ENCODE measurements around the gene ACSL1.
A peak's percentile ranks its signal among the peaks of the same experiment; 100 is the strongest.
"Not testable (repeated sequence)": the region's sequence is repeated elsewhere in the genome, so short reads cannot be mapped to it uniquely, and the experiment has no call there.

The ACSL1 gene

DNA sequence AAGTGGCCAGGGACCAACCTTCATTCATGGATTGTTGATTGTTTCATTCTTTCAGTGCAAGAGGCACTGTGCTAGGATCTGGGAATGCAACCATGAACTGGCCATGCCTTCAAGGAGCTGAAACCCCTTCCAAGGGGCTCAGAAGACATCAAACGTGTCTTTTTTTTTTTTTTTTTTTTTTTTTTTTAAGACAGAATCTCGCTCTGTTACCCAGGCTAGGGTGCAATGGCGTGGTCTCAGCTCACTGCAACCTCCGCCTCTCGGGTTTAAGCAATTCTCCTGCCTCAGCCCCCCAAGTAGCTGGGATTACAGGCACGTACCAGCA lies 13.3 kb upstream of the ACSL1 start:
- DNase-seq: not testable (repeated sequence)

DNA sequence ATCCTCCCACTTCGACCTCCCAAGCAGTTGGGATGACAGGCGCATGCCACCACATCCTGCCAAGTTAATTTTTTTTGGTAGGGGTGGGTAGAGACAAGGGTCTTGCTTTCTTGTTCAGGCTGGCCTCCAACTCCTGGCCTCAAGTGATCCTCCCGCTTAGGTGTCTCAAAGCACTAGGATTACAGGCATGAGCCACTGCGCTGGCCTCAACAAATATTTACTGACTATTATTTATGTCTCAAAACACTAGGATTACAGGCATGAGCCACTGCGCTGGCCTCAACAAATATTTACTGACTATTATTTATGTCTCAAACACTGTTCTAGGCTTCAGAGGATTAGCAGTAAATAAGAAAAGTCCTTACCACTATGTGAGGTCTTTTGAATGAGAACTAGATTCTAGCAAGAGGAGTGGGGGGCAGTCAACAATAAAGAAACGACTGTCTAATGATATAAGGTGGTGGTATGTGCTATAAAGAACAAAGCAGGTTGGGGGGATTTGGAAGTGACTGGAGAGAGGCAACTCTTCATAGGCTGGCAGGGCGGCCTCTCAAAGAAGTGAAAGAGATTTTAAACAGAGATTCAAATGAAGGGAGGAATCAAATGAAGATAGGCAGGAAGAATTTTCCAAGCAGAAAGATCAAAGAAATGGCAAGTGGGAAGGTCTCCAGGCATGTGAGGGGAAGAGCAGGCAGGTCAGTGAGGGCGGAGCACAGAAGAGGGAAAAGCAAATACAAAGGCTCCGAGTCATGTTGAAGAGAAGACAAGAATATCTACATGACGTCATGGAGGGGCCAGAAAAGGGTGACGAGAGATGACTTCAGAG lies 12.7 kb upstream of the ACSL1 start:
- DNase-seq: no peak

DNA sequence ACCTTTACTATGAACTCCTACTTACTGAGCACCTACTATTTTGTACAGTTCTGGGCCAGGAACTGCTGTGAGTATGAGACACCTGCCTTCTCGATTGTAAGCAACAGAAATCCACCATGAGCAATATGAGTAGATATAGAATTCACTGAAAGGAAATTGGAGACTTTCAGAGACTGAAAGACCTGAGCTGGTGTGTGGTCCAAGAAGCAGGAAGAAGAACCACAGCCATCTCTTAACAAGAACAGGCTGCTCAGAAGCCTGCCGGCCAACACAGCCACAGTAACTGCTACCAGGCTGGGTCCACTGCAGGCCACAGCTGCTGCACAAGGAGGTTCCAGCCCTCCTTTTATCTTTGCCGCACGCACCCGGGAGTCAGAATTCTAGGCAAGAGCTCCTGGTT lies 10.8 kb upstream of the ACSL1 start:
- DNase-seq: no peak

DNA sequence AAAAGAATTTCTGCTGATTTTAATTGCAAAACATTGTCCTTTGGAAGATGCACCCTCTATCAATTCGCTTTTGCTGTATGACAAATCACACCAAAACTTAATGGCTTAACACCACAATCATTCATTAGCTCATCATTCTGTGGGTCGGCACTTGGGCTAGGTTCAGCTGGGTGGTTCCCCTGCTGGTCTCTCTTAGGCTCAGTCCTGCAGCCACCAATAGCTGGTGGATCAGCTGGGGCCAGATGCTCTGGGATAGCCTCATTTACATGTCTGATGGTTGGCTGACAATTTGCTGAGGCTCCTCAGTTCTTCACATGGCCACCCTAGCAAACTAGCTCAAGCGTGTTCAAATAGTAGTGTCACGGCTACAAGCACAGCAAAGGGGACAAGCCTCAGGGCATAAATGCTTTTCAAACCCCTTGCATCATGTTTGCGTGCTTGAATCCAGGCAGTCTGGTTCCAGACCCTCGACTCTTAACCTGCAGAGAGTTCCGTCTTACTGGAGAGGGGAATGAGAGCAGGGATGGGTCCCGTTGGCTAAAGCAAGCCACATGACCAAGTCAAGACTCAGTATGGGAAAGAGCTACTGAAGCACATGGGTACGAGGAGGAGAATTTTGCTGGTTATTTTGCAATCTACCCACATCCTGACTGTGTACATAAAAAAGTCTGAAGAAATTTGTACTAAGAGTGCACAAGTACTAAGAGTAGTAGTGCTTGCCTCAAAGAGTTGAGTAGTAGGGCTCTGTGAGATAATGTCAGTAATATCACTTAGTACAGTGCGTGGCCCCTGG lies 7.5 kb upstream of the ACSL1 start:
- peak; percentile 89 to 94 for DNase-seq

DNA sequence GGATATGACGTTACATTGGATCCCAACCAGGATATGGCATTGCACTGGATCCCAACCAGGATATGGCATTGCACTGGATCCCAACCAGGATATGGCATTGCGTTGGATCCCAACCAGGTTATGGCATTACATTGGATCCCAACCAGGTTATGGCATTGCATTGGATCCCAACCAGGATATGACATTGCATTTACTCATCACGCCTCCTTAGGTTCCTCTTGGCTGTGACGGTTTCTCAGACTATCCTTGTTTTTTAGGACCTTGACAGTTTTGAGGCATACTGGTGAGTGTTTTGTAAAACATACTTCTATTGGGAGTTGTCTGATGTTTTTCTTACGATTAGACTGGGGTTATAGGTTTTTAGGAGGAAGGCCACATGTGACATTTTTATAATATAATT lies 5.4 kb upstream of the ACSL1 start:
- no peak for DNase-seq

DNA sequence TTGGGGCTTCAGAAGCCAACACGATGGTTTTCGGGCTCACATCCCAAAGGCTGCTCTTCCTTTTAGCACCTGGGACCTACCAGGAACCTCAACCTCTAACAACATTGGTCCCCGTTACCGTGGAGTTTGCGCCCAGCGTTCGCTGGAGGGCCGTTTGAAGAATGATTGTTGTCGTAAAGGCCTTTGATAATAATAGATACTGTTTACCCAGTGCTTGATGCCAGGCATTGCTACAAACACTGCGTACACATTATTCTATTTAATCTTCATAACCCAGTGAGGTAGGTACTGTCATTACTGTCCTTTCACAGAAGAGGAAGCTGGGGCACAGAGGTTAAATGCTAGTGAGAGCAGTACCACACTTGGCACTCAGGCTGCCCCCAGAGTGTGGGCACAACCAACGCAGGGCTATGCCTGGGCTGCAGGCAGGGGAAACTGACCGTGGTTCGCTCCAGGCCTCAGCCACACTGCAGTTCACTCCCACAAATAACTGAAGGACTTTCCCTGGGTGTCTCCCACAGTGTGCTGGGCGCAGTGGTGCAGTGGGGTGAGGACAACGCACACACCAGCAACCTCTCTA lies 1.0 kb upstream of the ACSL1 start:
- DNase-seq: peak; percentile 51 to 52

DNA sequence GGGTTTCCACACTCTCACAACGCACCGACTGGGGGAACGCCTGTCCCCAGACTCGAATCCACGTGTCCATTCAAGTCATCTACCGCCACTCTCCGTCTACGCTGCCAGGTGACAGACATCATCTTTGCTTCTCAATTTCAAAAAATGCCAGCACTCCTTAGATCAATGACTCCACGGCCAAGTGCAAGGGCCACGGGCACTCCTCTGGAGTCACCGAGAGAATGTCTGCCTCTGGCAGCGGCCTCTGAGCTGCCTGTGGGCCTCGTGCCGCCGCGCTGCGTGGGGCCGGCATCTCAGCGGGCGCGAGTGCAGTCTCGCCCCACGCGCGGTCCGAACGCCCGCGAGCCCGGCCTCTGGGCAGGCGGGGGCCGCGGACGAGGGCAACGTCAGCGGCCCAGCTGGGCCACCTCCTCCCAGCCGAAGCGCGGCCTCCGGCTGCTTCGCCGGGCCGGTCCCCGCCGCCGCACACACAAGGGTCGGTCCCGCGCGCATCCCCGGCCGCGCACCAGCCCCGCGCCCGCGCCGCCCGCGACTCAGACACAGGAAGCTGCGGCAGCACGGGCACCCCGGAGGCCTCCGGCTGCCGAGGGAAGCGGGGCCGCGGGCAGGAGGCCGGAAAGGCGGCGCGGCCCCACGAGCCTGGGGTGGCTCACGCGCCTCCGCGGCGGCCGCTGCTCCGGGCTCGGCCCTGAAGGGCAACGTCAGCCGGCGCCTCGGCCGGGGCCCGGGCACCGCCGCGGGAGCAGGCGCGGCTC lies 450 bp downstream of the ACSL1 start:
- DNase-seq: no peak

DNA sequence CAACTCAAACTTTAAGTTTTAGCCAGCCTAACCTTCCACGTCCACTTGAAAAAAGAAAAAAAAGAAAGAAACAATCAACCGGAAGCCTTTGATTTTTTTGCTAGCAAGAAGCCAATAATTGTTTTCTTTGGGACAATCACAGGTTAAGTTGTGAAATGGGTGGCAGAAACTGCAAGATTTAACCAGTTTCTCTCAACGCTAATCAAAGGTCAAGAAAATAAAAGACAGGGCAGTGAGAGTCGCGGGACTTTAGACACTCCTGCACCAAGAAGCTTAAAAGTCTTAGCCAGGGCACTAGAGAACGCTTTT lies 1.0 kb downstream of the ACSL1 start:
- no peak for DNase-seq

DNA sequence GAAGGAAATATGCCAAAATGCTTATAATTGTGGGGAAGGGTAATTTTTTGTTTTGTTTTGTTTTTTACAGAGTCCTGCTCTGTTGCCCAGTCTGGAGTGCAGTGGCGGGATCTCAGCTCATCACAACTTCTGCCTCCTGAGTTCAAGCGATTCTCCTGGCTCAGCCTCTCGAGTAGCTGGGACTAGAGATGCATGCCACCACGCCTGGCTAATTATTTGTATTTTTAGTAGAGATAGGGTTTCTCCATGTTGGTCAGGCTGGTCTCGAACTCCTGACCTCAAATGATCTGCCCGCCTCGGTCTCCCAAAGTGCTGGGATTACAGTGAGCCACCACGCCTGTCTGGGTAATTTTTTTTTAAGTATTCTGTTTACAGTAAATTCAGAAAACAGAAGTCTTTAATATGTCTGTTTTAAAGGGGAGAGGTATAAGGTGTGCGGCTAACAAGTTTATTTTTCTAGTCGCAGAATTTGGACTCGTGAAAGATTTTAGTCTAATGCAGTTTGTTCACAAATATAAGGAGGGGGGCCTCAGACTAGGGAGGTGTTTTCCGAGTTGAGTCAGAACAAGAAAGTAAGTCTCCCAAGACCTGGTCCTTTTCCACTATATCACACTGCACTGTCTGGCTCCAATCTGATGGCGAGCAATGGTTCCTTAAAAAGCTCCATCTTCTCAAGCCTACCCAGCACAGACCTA lies 1.5 kb downstream of the ACSL1 start:
- DNase-seq: no peak

DNA sequence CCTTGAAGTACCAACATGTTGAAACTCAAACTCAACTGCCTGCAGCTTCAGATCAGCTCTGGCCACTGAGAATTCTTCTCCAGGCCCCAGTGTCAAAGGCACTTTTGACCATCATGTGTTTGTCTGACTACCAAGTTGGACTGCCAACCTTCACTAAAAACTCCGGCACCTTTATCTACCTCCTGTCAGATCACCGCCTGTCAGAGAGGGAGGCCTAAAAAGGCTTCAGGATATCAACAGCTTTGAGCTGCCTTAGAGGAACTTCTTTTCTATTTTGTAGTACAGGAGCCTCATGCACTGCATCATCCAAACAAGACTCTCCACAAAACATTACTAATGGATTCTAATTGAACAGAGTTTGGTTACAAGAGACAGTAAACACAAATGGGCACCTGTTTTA lies 2.8 kb downstream of the ACSL1 start:
- peak in 1 of 2 experiments; percentile 25 for DNase-seq

DNA sequence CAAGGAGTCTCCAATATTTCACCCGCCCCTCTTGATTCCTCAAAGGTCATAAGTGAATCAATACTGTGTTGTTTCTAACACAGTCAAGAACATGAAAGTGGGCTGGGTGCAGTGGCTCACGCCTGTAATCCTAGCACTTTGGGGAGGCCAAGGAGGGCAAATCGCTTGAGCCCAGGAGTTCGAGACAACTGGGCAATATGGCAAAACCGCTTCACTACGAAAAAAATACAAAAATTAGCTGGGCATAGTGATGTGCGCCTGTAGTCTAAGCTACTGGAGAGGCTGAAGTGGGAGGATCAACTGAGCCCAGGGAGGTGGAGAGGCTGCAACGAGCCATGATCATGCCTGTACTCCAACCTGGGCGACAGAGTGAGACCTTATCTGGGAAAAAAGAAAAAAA lies 3.4 kb downstream of the ACSL1 start:
- no peak for DNase-seq

DNA sequence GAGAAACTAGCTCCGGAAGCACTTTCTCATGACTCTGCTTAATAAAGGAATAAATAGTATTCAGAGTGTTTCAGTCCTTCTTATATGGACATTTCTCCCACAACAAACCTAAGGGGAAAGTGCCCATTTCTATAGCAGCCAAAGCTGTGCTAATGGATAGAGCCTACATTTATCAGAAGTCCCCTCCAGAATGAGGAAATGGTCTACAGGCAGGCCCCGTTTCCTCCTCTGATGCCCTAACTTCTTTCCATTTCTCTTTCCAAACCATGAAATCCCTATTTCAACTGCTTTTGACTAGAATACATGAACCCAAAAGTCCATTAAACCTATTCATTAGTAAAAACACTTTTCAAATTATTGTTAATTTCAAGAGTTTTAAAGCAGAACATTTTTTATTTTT lies 4.5 kb downstream of the ACSL1 start:
- no peak for DNase-seq

DNA sequence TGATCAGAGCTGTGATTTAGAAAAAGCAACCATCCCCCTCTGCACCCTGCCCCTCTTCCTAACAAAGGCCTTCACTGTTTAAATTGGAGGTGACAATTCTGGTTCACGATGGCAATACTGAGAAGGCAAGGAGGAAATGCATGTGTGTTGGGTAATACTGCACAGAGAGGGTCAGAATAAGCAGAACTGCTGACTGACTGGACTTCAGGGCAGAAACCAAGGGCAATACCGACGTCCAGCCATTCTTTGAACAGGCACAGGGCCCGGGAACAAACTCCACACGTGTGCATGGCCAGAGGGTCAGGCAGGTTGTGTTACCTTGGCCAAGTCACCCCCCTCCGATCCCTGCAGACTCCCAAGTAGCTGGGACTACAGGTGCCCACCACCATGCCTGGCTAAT lies 6.0 kb downstream of the ACSL1 start:
- peak; percentile 45 to 64 for DNase-seq

DNA sequence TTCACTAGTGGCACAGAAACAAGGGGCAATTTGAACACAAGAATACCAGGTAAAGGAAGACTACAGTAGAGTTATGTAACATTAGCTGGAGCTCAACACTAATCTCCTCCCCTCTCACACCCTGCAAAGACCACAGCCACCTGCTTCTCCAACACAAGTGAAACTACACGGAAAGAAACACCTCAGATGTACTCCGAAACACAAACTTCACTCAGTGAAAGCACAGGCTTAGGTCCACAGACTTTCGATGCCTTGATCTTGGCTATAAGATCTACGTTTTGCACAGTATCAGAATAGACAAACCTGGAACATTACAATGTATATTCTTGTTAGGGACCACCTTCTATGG lies 7.6 kb downstream of the ACSL1 start:
- DNase-seq: no peak

DNA sequence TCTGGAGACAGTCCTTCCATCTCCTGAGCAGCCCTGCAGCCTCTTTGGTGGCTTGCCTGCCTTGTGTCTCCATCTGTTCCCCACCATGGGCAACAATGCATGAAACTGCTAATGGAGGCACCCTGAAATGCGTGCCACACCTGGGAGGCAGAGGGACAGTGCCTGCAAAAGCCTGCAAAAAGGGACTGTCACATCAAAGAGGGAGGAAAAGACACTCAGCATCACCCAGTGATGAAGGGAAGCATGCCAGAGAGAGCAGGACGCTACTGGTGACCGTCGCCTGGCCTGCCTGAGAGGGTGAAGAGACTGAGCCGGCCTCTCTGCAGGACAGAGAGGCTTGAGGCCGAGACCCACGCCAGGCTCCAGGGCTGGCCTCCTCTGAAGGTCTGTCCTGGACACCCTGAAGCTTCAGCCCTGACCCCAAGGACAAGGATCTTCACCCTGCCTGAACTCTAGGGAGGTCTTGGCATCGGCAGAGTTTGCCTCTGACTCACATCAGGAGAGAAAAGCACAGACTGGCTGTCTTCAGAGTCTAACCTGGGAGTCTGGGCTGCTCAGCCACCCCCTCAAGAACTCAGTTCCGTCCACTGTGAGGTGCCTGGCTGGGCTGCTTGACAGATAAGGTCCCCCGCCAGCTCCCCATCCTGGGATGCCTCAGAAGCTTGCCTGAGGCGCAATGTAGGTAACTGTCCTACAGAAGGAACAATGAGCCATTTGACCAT lies 8.1 kb downstream of the ACSL1 start:
- DNase-seq: no peak

DNA sequence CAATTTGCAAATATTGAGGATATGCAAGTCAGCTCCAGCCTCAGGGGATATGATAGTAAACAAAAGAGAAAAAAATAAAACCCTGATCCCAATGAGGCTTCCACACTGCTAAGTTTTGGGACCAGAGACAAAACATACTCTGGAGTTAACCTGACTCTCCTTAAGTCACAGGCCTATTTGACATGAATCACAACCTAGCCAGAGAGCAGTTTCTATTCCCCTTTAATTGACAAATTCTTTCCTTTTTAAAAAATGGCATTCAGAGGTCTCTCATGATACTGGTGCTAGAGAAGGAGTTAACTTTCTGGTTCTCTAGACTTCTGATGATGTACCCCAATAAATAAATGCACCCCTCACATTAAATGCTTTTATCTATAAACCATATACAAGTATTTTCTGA lies 8.8 kb downstream of the ACSL1 start:
- DNase-seq: no peak

DNA sequence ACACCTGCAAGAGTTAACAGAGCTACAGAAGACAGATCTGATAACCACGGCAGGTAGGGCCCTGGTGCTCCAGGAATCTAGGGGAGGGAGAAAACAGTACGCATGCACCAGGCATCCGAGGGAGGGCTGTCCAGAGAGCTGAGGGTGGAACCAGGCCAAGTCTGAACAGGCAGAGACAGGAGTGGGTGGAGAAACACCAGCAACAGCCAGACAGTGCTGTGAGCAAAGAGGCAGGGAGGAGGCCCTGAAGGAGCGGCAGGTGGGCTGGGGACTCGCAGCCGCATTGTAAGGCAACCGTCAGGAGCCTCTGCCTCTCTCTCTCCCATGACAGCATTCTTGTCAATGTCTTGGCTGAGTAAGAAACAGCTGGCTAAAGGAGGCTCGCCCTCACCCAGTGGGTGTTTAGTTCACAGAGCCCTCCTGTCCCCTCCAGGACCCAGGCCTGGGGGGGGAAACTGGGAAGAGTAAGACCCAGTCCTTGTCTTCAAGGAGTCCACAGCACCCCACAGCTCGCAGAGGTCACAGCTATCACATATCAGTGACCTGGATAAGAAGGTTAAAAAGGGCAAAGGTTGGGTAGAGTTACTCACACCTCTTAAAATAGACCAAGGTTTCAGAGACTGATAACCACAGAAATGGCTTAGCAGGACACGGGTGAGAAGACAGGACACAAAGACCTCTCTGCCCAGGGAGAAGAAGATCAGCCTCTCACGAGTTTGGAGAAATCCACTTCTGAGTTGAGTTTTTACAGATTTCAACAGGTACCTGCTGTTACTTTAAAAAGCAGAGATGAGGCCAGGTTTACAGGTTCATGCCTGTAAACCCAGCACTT lies 10.5 kb downstream of the ACSL1 start:
- peak in 1 of 2 experiments; percentile 15 for DNase-seq

DNA sequence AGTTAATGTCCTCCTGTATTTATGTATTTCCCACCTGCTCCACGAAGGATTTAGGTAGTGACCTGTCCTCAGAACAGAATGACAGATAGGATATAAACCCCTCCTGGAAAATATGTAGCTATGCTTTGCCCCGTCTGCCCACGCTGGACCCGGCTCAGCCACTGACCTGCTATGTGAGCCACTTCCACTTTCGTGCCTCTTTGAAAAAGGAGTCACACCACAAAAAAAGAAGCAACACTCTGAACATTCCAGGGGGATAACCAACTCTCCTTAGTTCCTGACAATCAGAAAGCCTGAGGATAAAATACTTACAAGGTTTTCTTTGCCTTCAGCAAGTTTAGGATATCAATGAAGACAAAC lies 11.1 kb downstream of the ACSL1 start:
- DNase-seq: no peak

DNA sequence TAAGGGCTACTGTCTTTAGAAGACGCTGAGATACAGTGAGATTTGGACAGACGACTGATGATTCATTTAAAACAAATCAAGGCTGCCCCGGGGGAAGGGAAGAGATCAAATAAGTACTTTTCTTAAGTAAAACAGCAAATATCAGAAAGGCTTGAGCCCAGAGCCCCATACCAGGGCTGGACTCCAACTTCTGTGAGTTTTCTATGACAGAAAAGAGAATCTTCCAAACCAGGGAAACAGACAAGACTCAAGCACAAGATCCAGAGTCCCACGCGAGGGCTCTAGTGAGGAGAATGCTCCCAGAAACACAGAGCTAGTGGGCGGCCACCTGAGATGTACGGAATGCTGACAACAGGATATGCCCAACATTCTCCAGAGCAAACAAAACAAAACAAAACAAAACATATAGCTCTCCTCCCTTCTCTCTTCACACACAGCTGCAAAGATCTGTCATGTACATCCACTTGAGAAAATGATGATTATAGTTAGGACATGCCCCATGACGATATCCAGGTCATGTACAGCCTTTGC lies 13.1 kb downstream of the ACSL1 start:
- DNase-seq: no peak

DNA sequence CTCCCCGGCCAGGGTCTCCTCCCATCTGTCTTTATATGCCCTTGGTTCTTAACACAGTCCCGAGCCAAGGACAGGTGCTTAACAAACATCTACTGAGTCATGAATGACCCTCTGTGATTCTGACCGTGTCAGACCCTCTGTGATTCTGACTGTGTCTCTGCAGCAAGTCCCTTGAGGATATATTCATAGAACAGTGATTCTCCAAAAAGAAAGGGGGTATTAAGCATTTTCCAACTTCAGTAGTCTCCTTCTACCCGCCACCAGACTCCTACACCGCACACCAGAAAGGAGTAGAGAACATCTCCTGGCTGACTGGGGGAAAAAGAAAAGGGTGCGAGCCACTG lies 13.6 kb downstream of the ACSL1 start:
- DNase-seq: no peak

DNA sequence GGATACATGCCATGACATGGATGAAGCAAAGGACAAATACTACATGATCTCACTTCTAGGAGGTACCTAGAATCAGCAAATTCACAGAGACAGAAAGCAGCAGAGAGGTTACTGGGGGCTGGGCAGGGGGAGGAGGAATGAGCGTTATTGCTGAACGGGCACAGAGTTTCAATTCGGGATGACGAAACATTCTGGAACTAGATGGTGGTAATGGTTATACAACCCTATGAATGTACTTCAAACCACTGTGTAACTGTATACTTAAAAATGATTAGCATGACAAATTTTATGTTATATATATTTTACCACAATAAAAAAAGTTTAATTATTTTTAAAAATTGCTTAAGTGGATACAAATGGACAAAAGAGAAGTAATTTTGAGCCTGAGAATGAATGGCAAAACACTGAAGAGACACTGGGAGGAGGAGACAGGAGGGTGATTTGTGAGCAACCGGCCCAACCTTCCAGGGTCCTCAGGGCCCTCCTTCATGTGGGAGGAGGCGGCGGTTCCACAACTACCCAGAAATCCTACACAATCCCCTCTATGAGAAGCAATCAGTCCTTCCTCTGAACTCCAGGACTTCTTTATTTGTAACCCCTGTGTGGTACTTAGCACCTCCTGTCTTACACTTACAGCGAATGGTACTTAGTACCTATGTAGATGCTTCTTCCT lies 14.1 kb downstream of the ACSL1 start:
- DNase-seq: peak; percentile 80 to 87
